ENCODE data around the gene KDM4B.
A peak's percentile ranks its signal among the peaks of the same experiment; 100 is the strongest.

The KDM4B gene

GRCh38 chr19:4984438-4984990 lies 15.6 kb downstream of the KDM4B start:
- no peak for DNase-seq (ENCODE audit: low read depth in 2 of 2)

GRCh38 chr19:4985551-4985991 lies 16.7 kb downstream of the KDM4B start:
- DNase-seq (ENCODE audit: low read depth in 2 of 2), result no peak

- no peak for DNase-seq (ENCODE audit: low read depth in 2 of 2)
Observed at GRCh38 chr19:4986056-4986455, 17.1 kb downstream of the KDM4B start.

- DNase-seq (ENCODE audit: low read depth in 2 of 2), result no peak
Observed at GRCh38 chr19:4986471-4986891, 17.6 kb downstream of the KDM4B start.

GRCh38 chr19:4987256-4987655 lies 18.3 kb downstream of the KDM4B start:
- DNase-seq (ENCODE audit: low read depth in 2 of 2), result no peak

- no peak for DNase-seq (ENCODE audit: low read depth in 2 of 2)
Observed at GRCh38 chr19:4987692-4988370, 18.9 kb downstream of the KDM4B start.

GRCh38 chr19:4988770-4989251 lies 19.9 kb downstream of the KDM4B start:
- no peak for DNase-seq (ENCODE audit: low read depth in 2 of 2)

- no peak for DNase-seq (ENCODE audit: low read depth in 2 of 2)
Observed at GRCh38 chr19:4990306-4990705, 21.4 kb downstream of the KDM4B start.

GRCh38 chr19:4991538-4991937 lies 22.6 kb downstream of the KDM4B start:
- DNase-seq (ENCODE audit: low read depth in 2 of 2), result no peak

- DNase-seq (ENCODE audit: low read depth in 2 of 2), result no peak
Observed at GRCh38 chr19:4991996-4992698, 23.2 kb downstream of the KDM4B start.

GRCh38 chr19:4993683-4994082 lies 24.8 kb downstream of the KDM4B start:
- DNase-seq (ENCODE audit: low read depth in 2 of 2), result no peak

GRCh38 chr19:4996701-4997100 lies 27.8 kb downstream of the KDM4B start:
- DNase-seq (ENCODE audit: low read depth in 2 of 2), result no peak

- DNase-seq (ENCODE audit: low read depth in 2 of 2), result no peak
Observed at GRCh38 chr19:4997297-4997696, 28.4 kb downstream of the KDM4B start.

- no peak for DNase-seq (ENCODE audit: low read depth in 2 of 2)
Observed at GRCh38 chr19:5000120-5000611, 31.3 kb downstream of the KDM4B start.

GRCh38 chr19:5001615-5002014 lies 32.7 kb downstream of the KDM4B start:
- DNase-seq (ENCODE audit: low read depth in 2 of 2), result peak; percentile 12 to 29

- DNase-seq (ENCODE audit: low read depth in 2 of 2), result no peak
Observed at GRCh38 chr19:5002143-5002542, 33.2 kb downstream of the KDM4B start.

GRCh38 chr19:5003781-5004180 lies 34.9 kb downstream of the KDM4B start:
- no peak for DNase-seq (ENCODE audit: low read depth in 2 of 2)

- DNase-seq (ENCODE audit: low read depth in 2 of 2), result no peak
Observed at GRCh38 chr19:5005096-5005495, 36.2 kb downstream of the KDM4B start.

- no peak for DNase-seq (ENCODE audit: low read depth in 2 of 2)
Observed at GRCh38 chr19:5006201-5006600, 37.3 kb downstream of the KDM4B start.

GRCh38 chr19:5006821-5007220 lies 37.9 kb downstream of the KDM4B start:
- no peak for DNase-seq (ENCODE audit: low read depth in 2 of 2)

GRCh38 chr19:5011476-5012238 lies 42.7 kb downstream of the KDM4B start:
- DNase-seq (ENCODE audit: low read depth in 2 of 2), result no peak
